GM21515 (cell line): ENCODE measurements around the gene CYTH4.
"Not testable (repeated sequence)": the region's sequence is repeated elsewhere in the genome, so short reads cannot be mapped to it uniquely, and the experiment has no call there.

ENCODE experiments used
- ATAC-seq: cut with Tn5 transposase; IDR thresholded peaks from one replicate; pipeline ENCODE4 v1.9.1; 2021; ENCODE audit not compliant: unreplicated experiment

Gene CYTH4

GRCh38 chr22:37326726-37327125, 44.4 kb downstream of the CYTH4 start:
- ATAC-seq = no peak

DNA sequence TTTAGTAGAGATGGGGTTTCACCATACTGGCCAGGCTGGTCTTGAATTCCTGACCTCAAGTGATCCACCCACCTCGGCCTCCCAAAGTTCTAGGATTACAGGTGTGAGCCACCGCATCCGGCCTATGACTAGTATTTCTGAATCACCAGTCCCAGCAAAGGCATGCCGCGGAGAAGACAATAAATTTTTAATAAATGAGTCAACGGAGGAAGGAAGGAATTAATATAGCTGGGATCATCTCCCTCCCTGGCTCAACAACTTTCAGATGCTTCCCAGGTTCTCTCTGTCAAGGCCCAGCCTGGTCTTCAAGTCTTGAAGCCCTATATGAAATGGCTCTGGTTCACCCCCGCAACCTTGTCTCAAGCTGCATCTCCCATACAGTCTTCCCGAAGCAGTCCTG, 45.7 kb downstream of the CYTH4 start:
- ATAC-seq = no peak

- not testable (repeated sequence) for ATAC-seq
Measured at GRCh38 chr22:37328538-37329237, 46.4 kb downstream of the CYTH4 start.

DNA sequence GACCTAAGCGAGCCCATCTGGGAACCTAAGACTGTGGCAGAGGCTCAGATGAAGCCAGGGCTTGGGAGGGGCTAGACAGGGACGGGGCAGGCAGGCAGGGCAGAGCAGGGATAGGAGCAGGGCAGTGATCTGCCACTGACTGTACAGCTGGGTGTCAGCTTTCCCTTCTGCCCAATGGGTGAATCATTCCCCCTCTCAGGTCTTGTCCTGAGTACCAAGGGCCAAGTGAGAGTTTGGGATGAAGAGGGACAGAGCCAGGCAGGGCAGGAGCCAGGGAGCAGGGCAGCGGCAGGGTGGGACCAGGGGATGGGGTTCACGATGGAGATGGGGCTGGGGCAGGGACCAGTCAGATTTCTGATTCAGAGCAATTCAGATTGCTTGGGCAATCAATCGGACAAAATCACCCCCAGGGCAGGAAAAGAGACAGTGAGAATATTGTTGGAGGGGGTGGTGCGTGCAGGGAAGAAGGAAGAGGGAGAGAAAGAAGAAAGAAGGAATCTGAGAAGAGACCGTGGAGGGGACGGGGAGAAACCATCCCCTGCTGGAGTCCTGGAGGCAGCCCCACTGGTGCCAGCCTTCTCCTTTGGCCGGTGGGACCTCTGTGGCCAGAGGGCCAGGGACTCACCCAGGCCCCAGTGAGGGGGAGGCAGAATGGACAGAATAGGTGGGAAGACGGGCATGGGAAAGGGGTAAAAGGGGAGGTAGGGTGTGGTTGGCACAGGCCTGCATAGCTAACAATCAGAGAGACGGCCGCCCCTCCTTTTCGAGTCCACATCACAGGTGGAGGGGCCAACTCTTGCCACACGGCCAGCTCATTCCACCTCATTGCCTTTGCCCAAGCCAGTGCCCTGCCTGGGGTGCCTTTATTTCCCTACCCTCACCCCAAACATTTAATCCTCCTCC, 47.2 kb downstream of the CYTH4 start:
- no peak for ATAC-seq

DNA sequence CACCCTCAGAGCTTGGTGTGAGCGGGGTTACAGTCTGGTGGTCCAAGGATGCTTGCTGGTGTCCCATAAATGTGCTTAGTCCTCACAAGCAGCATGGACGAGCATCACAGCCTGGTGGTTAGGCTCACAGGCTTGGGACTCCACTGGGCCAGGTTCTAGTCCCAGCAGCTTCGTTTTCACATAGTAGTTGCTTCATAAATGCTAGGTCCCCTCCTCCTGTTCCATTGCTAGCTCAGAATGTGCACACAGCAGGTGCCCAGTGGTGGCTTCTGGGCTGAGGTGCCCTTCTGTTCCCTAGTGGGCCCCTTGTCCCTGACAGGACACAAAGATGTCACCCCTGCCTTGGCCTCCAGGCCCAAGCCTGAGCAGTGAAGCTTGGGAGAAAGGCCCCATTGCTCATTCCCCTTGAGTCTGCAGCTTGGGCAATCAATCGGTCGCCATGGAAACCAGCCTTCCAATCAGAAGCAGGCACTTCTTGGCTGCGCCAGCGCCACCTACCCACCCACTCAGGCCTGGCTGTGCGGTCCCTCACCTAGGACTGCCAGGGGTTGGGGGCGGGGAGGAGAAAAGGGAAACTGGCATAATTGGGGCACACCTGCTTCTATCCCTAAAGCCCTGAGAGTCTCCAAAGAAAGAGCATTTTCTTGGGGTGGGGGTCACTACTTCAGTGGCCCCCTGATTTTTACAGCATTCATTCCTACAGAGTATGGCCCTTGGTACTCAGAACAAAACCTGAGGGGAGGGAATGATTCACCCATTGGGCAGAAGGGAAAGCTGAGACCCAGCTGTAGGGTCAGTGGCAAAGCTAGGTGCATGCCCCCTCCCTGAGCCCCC, 48.1 kb downstream of the CYTH4 start:
- no peak for ATAC-seq

DNA sequence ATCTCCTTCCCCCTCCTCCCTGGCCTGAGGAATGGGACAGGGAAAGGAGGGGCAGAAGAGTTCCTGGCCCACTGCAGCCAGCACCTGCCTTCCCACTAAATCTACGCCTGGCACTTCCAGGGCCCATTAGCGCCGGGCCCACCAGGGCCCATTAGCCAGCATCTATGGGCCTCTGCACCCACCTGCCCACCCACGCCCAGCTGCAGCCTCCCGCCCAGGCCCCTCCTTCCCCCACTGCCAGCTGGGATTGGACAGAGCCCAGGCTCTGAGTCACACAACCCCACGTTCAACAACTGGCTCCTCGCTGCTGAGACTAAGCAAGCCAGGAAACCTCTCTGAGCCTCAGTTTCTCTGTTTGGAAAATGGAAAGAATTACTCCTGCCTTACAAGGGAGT, 48.7 kb downstream of the CYTH4 start:
- no peak for ATAC-seq

DNA sequence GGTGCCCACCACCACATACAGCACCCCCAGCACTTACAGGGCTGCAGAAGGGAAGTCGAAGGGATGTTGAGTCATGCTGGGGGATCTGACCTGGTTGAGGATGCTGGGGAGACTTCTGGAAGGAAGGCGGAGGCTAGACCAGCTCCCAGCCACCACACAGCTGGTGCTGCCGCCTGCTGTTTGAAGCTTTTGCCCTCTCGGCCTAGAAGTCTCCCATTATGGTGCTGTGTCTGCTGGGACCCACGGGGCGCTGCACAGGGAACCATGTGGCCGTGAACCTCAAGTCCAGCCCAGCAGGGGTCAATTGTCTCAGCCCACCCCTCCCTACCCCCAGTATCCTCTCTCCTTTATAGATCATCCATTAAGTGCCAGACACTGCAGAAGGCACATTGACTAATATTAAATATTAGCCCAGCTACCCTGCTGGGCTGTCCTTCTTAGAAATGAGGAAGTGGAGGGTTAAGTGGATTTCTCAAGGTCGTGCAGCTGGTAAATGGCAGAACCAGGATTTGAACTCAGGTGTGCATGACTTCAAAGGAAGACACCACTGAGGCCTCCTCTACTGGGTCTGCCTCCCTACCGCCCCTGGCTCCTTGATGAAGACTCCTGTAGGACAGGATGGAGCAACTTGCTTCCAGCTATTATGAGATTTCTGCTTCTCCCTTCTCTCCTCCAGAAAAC, 49.7 kb downstream of the CYTH4 start:
- no peak for ATAC-seq

- no peak for ATAC-seq
Measured at GRCh38 chr22:37333724-37334460, 51.6 kb downstream of the CYTH4 start.

GRCh38 chr22:37334461-37334858, 52.2 kb downstream of the CYTH4 start:
- no peak for ATAC-seq

DNA sequence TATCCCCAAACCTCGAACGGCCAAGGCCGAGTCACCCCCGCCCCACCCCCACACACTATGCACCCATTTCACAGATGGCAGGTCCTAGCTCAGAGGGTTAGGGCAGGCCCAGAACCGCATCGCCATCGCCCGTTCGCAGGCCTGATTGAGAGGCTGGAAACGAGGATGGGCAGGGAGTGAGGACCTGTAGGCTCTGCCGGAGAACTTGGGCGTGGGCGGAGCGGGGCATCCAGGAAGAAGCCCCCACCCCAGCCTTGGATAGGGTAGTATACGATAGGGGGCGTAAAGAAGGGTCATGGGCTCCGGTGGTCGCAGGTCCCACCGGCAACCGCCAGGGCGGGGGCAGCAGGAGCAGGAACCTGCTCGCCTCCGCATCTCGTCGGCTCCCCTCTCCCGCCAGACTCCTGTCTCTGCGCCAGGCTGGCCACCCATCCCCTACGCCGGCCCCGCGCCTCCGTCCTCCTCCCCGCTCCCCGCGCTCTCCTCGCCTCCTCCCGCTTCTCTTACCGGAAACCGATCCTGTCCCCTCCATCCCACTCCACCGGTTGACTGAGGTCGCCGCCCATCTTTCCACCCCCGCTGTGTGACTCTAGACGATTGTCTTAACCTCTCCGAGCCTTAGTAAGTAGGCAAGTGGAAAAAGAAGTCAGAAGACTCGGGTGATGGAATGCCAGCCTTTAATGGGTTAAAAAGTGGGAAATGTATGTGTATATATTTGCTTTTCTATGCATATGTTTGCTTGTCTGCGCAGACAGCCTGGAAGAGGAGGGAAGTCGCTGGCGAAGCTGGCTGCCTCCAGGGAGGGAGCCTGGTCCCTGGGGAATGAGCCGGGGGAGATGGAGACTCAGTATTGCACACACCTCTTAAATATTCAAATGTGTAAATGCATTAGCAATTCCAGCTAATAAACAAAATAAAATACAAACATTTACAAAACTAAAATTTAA, 52.8 kb downstream of the CYTH4 start:
- ATAC-seq = no peak

- ATAC-seq = no peak
Measured at GRCh38 chr22:37335806-37336199, 53.5 kb downstream of the CYTH4 start.

GRCh38 chr22:37336579-37336978, 54.3 kb downstream of the CYTH4 start:
- ATAC-seq = no peak

DNA sequence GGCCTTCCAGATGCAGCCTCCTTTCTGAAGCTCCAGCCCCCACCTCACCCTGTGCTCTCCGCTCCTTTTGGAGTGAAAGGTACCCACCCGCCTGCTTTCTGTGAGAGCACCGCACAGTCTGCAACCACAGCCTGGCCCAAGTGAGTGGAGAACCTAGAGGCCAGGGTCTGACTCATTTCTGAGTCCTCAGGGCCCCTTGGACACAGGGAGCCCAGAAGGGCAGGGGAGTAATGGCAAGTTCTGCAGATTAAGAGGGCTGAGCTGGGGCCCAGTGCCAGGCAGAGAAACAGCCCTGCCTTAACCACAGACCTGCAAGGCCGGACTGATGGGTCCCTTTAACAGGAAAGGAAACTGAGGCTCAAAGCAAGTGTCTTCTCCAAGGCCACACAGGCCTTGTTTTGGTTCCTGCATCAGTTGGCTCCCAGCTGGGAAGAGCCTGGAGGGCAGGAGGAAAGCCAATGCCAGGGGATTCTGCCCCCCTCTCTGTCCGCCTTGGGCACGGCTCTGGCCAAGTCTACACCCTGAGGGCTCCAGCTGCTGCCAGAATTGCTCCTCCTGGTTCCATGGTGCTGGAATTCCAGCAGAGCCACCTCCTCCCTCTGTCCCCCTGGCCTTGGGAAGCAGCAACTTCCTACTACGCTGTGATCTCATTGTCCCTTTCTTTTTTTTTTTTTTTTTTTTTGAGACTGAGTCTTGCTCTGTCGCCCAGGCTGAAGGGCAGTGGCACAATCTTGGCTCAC, 55.1 kb downstream of the CYTH4 start:
- ATAC-seq = no peak

DNA sequence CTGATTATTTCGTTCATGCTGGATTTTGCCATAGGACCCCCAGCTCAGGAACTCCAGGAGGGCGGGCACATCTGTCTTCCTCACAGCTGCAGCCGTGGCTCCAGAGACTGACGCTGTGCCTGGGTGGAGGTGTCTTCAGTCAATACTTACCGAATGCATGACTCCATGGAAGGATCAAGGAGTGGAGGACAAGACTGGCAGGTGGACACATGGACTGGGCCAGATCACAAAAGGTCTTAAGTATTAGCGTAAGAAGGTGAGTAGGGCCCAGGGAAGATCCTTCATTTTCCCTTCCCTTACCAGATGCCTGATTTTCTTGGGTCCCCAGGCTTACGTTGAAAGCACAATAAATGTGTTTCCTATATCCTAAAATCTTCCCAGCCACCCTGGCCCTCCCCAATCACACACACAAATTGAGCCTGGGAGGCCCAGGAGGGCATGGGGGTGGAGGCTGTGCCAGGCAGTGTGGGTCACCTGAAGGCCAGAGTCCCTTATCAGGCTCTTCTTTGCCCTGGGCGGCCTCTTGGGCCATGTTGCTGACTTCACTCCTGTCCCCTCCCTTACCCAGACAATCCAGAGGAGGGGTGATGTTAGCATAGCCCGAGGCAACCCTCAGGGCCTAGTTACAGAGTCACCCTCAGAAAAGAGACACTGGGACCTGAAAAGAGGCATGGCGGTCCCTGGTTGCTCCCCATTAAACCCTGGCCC, 56.4 kb downstream of the CYTH4 start:
- ATAC-seq = no peak

- ATAC-seq = no peak
Measured at GRCh38 chr22:37340331-37341262, 58.3 kb downstream of the CYTH4 start.

GRCh38 chr22:37342065-37342464, 59.8 kb downstream of the CYTH4 start:
- no peak for ATAC-seq

GRCh38 chr22:37343348-37343747, 61.0 kb downstream of the CYTH4 start:
- no peak for ATAC-seq
